SU-DHL-6 (cell line): Measurements from ENCODE around the gene PSMA8.
"Not testable (repeated sequence)": the region's sequence is repeated elsewhere in the genome, so short reads cannot be mapped to it uniquely, and the experiment has no call there.

Experiments
- H2AFZ ChIP-seq: fragments of 200-600 bp; sonication (generic); 2 replicates; pipeline ENCODE4 v1.6.1; 2014; ENCODE audit warnings: low read depth, mild to moderate bottlenecking, moderate library complexity, mixed read lengths, antibody characterized with exemption, low read length; ENCODE audit not compliant: severe bottlenecking
- H3F3A ChIP-seq: fragments of 200-600 bp; shearing (Covaris generic); 2 replicates; pipeline ENCODE4 v1.6.0; 2016; ENCODE audit warnings: antibody characterized with exemption, mild to moderate bottlenecking; ENCODE audit not compliant: insufficient read depth
- H3K27ac ChIP-seq: fragments of 200-600 bp; sonication (generic); 2 replicates; pipeline ENCODE4 v1.5.1; 2016; ENCODE audit warnings: low read depth, mild to moderate bottlenecking, low read length, moderate library complexity, mixed read lengths
- H3K27me3 ChIP-seq: fragments of 200-600 bp; sonication (generic), shearing (Covaris generic); 2 replicates; pipeline ENCODE4 v1.6.0; 2014; ENCODE audit warnings: mild to moderate bottlenecking, low read length
- H3K36me3 ChIP-seq: fragments of 200-600 bp; sonication (generic); 2 replicates; pipeline ENCODE4 v1.6.1; 2014; ENCODE audit warnings: mild to moderate bottlenecking, low read length, mixed read lengths
- H3K4me2 ChIP-seq: fragments of 300-600, 200-600 bp; shearing (Covaris generic), sonication (generic); 2 replicates; pipeline ENCODE4 v1.6.0; 2014; ENCODE audit warnings: low read length, low read depth, mild to moderate bottlenecking; ENCODE audit not compliant: poor library complexity, severe bottlenecking
- H3K4me3 ChIP-seq: fragments of 200-600 bp; sonication (generic); 2 replicates; pipeline ENCODE4 v1.5.1; 2014; ENCODE audit warnings: antibody characterized with exemption, low read length, mild to moderate bottlenecking, mixed read lengths; ENCODE audit not compliant: insufficient read depth, poor library complexity, severe bottlenecking
- H3K79me2 ChIP-seq: fragments of 200-600 bp; sonication (generic); 2 replicates; pipeline ENCODE4 v1.6.1; 2014; ENCODE audit warnings: mild to moderate bottlenecking, low read length, moderate library complexity; ENCODE audit not compliant: insufficient read depth
- H3K9ac ChIP-seq: fragments of 200-600 bp; sonication (generic); 2 replicates; pipeline ENCODE4 v1.7.0; 2014; ENCODE audit warnings: mild to moderate bottlenecking, low read length
- H3K9me2 ChIP-seq: fragments of 200-600 bp; sonication (generic); replicated peaks from 2 replicates; pipeline ENCODE4 v1.6.1; 2014; ENCODE audit warnings: low read length; ENCODE audit not compliant: insufficient read depth
- H3K9me3 ChIP-seq: fragments of 200-600 bp; sonication (generic); 2 replicates; pipeline ENCODE4 v1.6.1; 2014; ENCODE audit warnings: low read length, mixed read lengths; ENCODE audit not compliant: insufficient read depth
- H4K20me1 ChIP-seq: fragments of 200-600 bp; sonication (generic); 2 replicates; pipeline ENCODE4 v1.6.1; 2014; ENCODE audit warnings: low read depth, mild to moderate bottlenecking, antibody characterized with exemption, low read length, moderate library complexity, mixed read lengths
- CTCF ChIP-seq: fragments of 200-600 bp; sonication (generic); IDR thresholded peaks from one replicate; pipeline ENCODE4 v1.5.1; 2017; ENCODE audit warnings: antibody characterized with exemption, mild to moderate bottlenecking, low read length, moderate library complexity; ENCODE audit not compliant: insufficient read depth, poor library complexity, severe bottlenecking
- EZH2phosphoT487 ChIP-seq: fragments of 200-600 bp; sonication (generic), shearing (Covaris generic); conservative IDR thresholded peaks from 2 replicates; pipeline ENCODE4 v1.6.1; 2018; ENCODE audit warnings: mild to moderate bottlenecking, antibody characterized with exemption, low read length, moderate library complexity, mixed read lengths

Gene PSMA8

GRCh38 chr18:26157326-26157725 is 23.7 kb downstream of the PSMA8 start:
- TF ChIP-seq CTCF (no peak), EZH2phosphoT487 (no peak)
- Histone ChIP-seq H3K4me2 (no peak overlapping the region), H3K9ac (no peak overlapping the region), H3K9me2 (no peaks in the 10 kb centered on the region), H3K79me2 (no peaks in the 10 kb centered on the region), H3K27me3 (no peaks in the 10 kb centered on the region), H3K27ac (no peak overlapping the region), H4K20me1 (no peaks in the 10 kb centered on the region), H3F3A (peaks cover 9% of the 10 kb centered on the region; the same call in 1 of the 2 replicates), H3K9me3 (no peaks in the 10 kb centered on the region), H3K36me3 (no peaks in the 10 kb centered on the region), H2AFZ (no peak overlapping the region), H3K4me3 (no peak overlapping the region)

GRCh38 chr18:26159353-26159752 is 25.7 kb downstream of the PSMA8 start:
- H3K27me3 ChIP-seq = no peaks in the 10 kb centered on the region
- peaks cover 17% of the 10 kb centered on the region; the same call in 1 of the 2 replicates for H3F3A ChIP-seq
- H2AFZ ChIP-seq = peak overlapping the region; percentile 81
- H3K9me2 ChIP-seq = no peaks in the 10 kb centered on the region
- H4K20me1 ChIP-seq = no peaks in the 10 kb centered on the region
- no peaks in the 10 kb centered on the region for H3K36me3 ChIP-seq
- H3K4me2 ChIP-seq = peak overlapping the region; percentile 36
- no peak overlapping the region for H3K4me3 ChIP-seq
- H3K9ac ChIP-seq = peak overlapping the region; percentile 3; the same call in 1 of the 2 replicates
- no peaks in the 10 kb centered on the region for H3K79me2 ChIP-seq
- no peaks in the 10 kb centered on the region for H3K9me3 ChIP-seq
- no peak for TF ChIP-seq EZH2phosphoT487
- TF ChIP-seq CTCF = peak; percentile 47
- H3K27ac ChIP-seq = peak overlapping the region; percentile 55

GRCh38 chr18:26164571-26164970 is 30.9 kb downstream of the PSMA8 start:
- Histone ChIP-seq H3K4me2 (no peak overlapping the region), H3K27ac (no peak overlapping the region), H3K79me2 (no peaks in the 10 kb centered on the region), H3K9me3 (no peaks in the 10 kb centered on the region), H3K9ac (no peak overlapping the region), H3K27me3 (no peaks in the 10 kb centered on the region), H2AFZ (no peak overlapping the region), H3K9me2 (no peaks in the 10 kb centered on the region), H4K20me1 (no peaks in the 10 kb centered on the region), H3K36me3 (no peaks in the 10 kb centered on the region), H3K4me3 (no peak overlapping the region), H3F3A (peaks cover 23% of the 10 kb centered on the region; the same call in 1 of the 2 replicates)
- TF ChIP-seq EZH2phosphoT487 = no peak
- TF ChIP-seq CTCF = no peak

GRCh38 chr18:26167592-26167991 is 33.9 kb downstream of the PSMA8 start:
- not testable (repeated sequence) for H3K9me2 ChIP-seq, H3K27me3 ChIP-seq, H2AFZ ChIP-seq, H3K79me2 ChIP-seq, H3K36me3 ChIP-seq, H4K20me1 ChIP-seq, H3K9me3 ChIP-seq
- Histone ChIP-seq H3F3A (peaks cover 25% of the 10 kb centered on the region; the same call in 1 of the 2 replicates), H3K4me2 (peak overlapping the region; percentile 73), H3K9ac (peak overlapping the region; percentile 23), H3K4me3 (peak overlapping the region; percentile 12), H3K27ac (peak overlapping the region; percentile 93)
